Natural killer cell treated with Interleukin-12 subunit alpha and Interleukin-12 subunit beta and Interleukin-15 and Interleukin-18, amount 100 ng/mL, for 72 hours (primary cell): ENCODE data around the gene FETUB. TPM values are rescaled to one million over a fixed set of nuclear protein-coding genes. Genes with fewer than 3 reads are reported as not detected.
"Not testable (repeated sequence)": the region's sequence is repeated elsewhere in the genome, so short reads cannot be mapped to it uniquely, and the experiment has no call there.

Experiments used
- ATAC-seq, 2 donors: fragments of 150-1000 bp; cut with Tn5 transposase in 1 of 2; sonication (Bioruptor Pico), chemical (Tn5 transposase) in 1 of 2; 2 replicates each; pipeline ENCODE4 v1.10.0; 2021
- DNase-seq: peaks from one replicate; pipeline ENCODE4 v3.0.0; 2022; ENCODE audit warnings: low spot score
- H3K27ac Mint-ChIP-seq, 2 donors: 1 replicate in 1 of 2; 2 replicates in 1 of 2; pipeline ENCODE4 v1.8.0; 2022; ENCODE audit warnings: mixed read lengths in 2 of 2, mild to moderate bottlenecking in 1 of 2, moderate library complexity in 1 of 2
- H3K27me3 Mint-ChIP-seq, 2 donors: 1 replicate in 1 of 2; 2 replicates in 1 of 2; pipeline ENCODE4 v1.8.0; 2022; ENCODE audit warnings: mixed read lengths in 2 of 2
- H3K36me3 Mint-ChIP-seq: one replicate; pipeline ENCODE4 v1.8.0; 2022; ENCODE audit warnings: mixed read lengths
- H3K4me1 Mint-ChIP-seq, 2 donors: 1 replicate in 1 of 2; 2 replicates in 1 of 2; pipeline ENCODE4 v1.8.0; 2022; ENCODE audit warnings: low read depth in 2 of 2, mixed read lengths in 2 of 2, mild to moderate bottlenecking in 1 of 2
- H3K4me3 Mint-ChIP-seq: one replicate; pipeline ENCODE4 v1.8.0; 2022; ENCODE audit warnings: mixed read lengths
- H3K9me3 Mint-ChIP-seq: 2 replicates; pipeline ENCODE4 v1.8.0; 2022; ENCODE audit warnings: mixed read lengths
- total RNA-seq, 2 donors: library from RNA; stranded (reverse); gene quantifications; one replicate each; pipeline ENCODE4 v1.2.3, GENCODE V29; 2022

The FETUB gene
- total RNA-seq, 2 donors from 2014 or later: not detected

DNA sequence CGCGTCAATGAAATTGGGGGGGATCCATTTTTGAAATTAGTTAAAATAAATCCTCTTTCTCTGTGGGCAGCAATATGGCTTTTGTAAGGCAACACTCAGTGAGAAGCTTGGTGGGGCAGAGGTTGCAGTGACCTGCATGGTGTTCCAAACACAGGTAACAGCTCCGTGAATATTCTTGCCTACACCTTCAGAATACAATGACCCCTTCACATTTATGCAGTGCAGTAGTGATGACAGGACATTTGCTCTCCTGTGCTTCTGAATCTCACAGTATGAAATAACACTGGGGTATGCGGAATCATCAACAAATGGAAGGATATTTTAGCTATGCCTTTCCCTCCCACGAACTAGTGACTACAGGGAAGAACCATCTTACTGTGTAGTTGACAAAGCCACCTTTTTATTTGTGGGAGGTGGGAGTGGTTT is 20.4 kb upstream of the FETUB start:
- H3K4me3 Mint-ChIP-seq: no peak overlapping the region
- H3K27ac Mint-ChIP-seq: no peak overlapping the region
- no peak for DNase-seq
- peaks cover 9 to 20% of the 10 kb centered on the region in 2 donors for H3K4me1 Mint-ChIP-seq
- peaks cover 35 to 40% of the 10 kb centered on the region in 2 donors for H3K27me3 Mint-ChIP-seq
- no peak for ATAC-seq
- H3K36me3 Mint-ChIP-seq: no peaks in the 10 kb centered on the region
- no peaks in the 10 kb centered on the region for H3K9me3 Mint-ChIP-seq

DNA sequence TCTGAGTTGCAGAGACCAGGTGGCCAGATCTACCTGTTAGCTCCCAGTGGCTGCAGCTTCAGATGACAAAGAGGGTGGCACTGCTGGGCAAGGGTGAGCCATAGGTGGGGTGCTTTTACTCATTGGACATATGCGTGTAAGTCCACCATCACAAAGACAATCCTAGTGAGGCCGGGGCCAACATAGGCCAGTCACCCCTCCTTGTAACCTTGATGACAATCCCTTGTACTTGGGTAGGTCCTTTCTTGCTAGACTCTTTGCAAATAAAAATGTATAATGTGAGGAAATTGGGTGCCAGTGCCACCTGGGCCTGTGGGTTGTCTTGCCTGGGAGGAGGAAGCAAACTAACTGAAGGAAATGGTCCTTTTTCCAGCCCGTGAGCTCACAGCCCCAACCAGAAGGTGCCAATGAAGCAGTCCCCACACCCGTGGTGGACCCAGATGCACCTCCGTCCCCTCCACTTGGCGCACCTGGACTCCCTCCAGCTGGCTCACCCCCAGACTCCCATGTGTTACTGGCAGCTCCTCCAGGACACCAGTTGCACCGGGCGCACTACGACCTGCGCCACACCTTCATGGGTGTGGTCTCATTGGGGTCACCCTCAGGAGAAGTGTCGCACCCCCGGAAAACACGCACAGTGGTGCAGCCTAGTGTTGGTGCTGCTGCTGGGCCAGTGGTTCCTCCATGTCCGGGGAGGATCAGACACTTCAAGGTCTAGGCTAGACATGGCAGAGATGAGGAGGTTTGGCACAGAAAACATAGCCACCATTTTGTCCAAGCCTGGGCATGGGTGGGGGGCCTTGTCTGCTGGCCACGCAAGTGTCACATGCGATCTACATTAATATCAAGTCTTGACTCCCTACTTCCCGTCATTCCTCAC is 19.7 kb upstream of the FETUB start:
- no peaks in the 10 kb centered on the region for H3K9me3 Mint-ChIP-seq
- no peak overlapping the region for H3K4me3 Mint-ChIP-seq
- no peak overlapping the region for H3K27ac Mint-ChIP-seq
- peaks cover 6 to 16% of the 10 kb centered on the region in 2 donors for H3K4me1 Mint-ChIP-seq
- ATAC-seq (no peak), DNase-seq (no peak)
- peaks cover 32 to 36% of the 10 kb centered on the region in 2 donors for H3K27me3 Mint-ChIP-seq
- H3K36me3 Mint-ChIP-seq: no peaks in the 10 kb centered on the region

DNA sequence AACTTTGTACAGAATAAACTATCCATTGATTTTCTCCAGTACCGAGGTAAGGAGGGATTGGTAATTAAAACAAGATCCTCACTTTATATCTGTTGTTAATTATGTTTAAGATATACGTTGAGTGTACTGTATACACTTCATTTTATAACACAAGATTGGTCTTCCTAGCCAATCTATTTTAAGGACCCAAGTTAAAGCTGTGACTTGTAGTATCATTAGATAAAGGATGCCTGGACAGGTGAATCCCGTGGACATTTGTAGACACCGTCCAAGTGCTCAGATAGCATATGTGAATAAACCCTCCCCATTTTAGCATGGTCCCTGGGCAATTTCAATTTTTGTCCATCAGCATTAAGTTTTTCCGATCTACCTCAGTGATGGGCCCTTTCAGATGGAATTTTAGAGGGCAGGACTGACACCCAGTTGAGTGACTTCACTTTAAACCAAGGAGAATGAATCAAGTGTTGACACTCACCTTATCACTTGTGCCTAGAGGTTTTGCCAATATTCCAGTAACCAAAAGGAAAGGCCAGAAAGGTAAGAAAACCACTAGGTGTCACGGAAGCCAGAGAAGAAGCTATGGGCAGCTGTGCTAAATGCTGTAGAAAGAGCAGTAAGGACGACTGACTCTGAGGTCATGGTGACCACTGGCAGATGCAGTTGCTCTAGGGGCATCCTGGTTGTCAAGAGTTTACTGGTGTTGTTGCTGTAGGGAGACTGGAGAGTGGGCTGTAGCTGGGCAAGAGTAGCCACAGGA is 18.1 kb upstream of the FETUB start:
- peaks cover 2 to 7% of the 10 kb centered on the region in 2 donors for H3K4me1 Mint-ChIP-seq
- H3K4me3 Mint-ChIP-seq: no peak overlapping the region

DNA sequence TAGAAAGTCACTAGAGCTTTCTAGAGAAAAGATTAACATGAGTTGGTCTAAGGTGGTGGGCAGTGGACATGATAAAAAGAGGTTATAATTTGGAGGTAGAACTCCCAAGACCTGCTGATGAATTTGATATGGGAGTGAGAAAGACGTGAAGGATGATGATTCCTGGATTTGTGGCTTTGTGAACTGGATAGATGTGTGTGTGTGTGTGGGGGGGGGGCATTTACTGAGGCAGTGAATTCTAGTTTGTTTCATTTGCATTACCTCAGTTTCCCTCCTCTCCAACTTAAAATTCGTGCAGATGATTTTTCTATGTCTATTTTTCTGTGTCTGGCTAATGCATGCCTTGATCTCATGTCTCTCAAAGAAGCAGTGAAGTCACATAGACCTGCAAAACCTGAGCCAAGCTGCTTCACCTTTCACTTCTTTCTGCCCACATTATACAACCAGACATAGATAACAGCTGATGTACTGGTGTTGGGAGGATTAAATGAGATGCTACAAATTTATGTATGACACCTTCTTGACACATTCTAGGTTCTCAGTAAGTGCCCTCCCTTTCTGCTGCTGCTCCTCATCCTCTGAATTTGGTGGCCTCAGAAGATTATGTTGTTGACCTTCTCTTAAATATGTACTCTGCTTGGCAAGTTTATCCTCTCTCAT is 17.4 kb upstream of the FETUB start:
- Mint-ChIP-seq H3K4me1 (no peaks in the 10 kb centered on the region), H3K4me3 (no peak overlapping the region), H3K36me3 (no peaks in the 10 kb centered on the region), H3K27ac (no peak overlapping the region), H3K27me3 (peaks cover 23 to 26% of the 10 kb centered on the region in 2 donors), H3K9me3 (no peaks in the 10 kb centered on the region)
- DNase-seq: no peak
- ATAC-seq: no peak

More for the DNA sequence above, 18.1 kb upstream of the FETUB start:
- ATAC-seq: no peak
- H3K27ac Mint-ChIP-seq: no peak overlapping the region
- peaks cover 27 to 33% of the 10 kb centered on the region in 2 donors for H3K27me3 Mint-ChIP-seq
- no peaks in the 10 kb centered on the region for H3K36me3 Mint-ChIP-seq
- DNase-seq: no peak
- no peaks in the 10 kb centered on the region for H3K9me3 Mint-ChIP-seq

DNA sequence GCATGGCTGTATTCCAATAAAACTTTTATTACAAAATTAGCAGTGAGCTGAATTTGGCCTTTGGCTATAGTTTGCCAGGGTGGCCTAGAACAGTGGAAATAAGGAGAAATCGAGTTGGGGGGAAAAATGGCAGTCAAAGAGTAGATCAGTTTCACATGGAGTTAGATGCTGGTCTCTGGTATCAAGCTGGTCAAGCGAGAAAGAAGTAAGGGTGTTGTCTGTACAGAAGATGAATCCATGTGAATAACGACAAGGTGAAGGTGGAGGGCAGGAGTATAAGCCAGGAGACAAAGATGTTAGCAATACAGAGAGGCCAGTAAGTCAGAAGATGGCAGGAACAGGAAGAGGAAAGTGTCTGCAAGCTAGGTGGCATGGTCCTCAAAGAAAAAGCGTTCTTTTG is 15.6 kb upstream of the FETUB start:
- no peak for DNase-seq
- Mint-ChIP-seq H3K4me1 (no peaks in the 10 kb centered on the region), H3K27me3 (peaks cover 17 to 18% of the 10 kb centered on the region in 2 donors), H3K27ac (no peak overlapping the region), H3K36me3 (no peaks in the 10 kb centered on the region), H3K4me3 (no peak overlapping the region), H3K9me3 (no peaks in the 10 kb centered on the region)
- ATAC-seq: no peak

DNA sequence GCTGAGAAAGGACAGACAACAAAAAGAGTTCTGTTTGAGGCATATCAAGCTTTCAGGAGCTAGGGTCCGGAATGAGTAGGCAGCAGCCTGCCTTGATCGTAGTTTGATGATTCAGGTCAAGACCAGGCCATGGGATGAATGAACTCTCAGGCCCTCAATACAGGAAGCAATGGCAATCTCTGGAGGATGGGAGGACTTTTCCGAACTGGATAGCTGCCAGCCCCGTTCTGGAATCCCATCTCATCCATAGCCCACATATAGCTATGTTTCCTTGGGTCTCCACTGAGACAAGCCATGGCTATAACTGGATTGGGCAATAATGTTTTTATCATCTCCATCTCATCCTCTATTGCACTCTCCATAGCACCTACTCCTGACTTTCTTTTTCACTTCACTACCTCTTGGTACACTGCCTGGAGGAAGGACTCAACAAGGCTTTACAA is 14.6 kb upstream of the FETUB start:
- DNase-seq: no peak
- Mint-ChIP-seq H3K27me3 (peaks cover 22% of the 10 kb centered on the region in 2 donors), H3K4me3 (no peak overlapping the region), H3K36me3 (no peaks in the 10 kb centered on the region), H3K9me3 (no peaks in the 10 kb centered on the region), H3K27ac (no peak overlapping the region), H3K4me1 (no peaks in the 10 kb centered on the region)
- ATAC-seq: no peak

DNA sequence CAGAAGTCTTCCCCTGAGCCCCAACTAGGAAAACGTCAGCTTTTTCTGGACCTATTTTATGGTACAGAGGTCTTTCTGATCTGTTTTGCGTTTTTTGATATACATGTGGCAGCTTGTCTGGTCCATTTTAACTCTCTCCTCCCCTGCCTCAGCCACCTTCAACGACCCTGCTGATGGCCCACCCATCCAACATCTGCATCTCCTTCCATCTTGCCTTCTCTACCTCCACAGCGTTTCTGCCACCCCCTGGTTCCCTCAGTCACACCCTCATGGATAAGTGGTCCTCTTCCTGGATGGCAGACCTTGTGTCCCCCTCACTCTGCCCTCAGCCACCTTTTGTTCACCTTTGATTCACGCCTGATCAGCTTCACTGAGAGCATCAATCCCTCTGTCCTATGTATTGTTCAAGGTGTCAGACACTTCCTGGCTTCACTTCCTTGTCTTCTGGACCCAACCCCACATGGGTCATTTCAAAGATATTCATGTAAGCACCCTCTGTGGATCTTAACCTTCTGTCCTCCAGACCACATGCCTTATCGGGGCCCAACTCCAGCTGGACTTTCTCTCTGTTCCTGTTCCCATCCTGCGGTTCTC is 13.8 kb upstream of the FETUB start:
- DNase-seq: no peak
- Mint-ChIP-seq H3K27ac (no peak overlapping the region), H3K4me1 (no peaks in the 10 kb centered on the region), H3K36me3 (no peaks in the 10 kb centered on the region), H3K27me3 (peaks cover 25 to 28% of the 10 kb centered on the region in 2 donors), H3K9me3 (no peaks in the 10 kb centered on the region), H3K4me3 (no peak overlapping the region)
- no peak for ATAC-seq

DNA sequence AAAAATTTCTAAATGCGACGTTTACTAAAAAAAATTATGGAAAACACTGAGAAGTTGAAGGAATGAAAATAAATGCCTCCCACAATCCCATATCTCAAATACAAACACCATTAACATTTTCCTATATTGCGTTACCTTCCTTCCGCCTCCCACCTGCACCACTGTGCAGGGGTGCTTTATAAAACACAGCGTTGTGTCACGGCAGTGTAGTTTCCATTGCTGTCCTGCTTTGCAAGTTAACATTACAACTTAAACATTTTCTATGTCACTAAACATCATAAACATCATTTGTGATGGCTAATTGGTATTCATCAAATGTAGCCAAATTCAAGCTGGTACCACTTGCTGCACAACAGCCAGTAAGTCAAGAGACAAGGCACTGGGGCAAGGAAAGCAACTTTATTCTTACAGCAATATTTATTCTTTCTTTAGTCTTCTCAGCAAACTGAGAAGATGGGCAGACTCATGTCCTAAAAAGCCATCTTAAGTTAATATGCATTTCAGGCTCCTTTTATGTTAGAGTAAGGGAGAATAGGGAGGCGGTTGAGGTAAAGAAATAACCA is 12.3 kb upstream of the FETUB start:
- Mint-ChIP-seq H3K27ac (no peak overlapping the region), H3K9me3 (no peaks in the 10 kb centered on the region), H3K4me3 (no peak overlapping the region), H3K36me3 (no peaks in the 10 kb centered on the region), H3K27me3 (peaks cover 17 to 20% of the 10 kb centered on the region in 2 donors), H3K4me1 (no peaks in the 10 kb centered on the region)
- DNase-seq (no peak), ATAC-seq (no peak)

DNA sequence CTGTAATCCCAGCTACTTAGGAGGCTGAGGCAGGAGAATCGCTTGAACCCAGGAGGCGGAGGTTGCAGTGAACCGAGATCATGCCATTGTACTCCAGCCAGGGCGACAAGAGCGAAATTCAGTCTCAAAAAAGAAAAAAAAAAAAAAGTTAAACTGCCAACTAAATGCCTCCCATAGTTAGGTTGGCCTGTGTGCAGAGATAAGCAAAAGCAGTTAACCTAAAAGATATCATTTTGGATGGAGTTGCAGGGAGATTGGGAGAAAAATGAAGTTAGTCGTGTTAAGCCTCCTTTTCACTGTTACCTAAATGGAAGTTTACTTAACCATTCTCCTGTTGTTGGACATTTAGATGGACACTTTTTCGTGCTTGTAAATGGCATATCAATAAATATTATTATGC is 11.4 kb upstream of the FETUB start:
- no peaks in the 10 kb centered on the region for H3K4me1 Mint-ChIP-seq
- DNase-seq (no peak), ATAC-seq (no peak)
- H3K4me3 Mint-ChIP-seq: no peak overlapping the region
- no peaks in the 10 kb centered on the region for H3K36me3 Mint-ChIP-seq
- no peaks in the 10 kb centered on the region for H3K9me3 Mint-ChIP-seq
- H3K27me3 Mint-ChIP-seq: peaks cover 12 to 17% of the 10 kb centered on the region in 2 donors
- no peak overlapping the region for H3K27ac Mint-ChIP-seq

DNA sequence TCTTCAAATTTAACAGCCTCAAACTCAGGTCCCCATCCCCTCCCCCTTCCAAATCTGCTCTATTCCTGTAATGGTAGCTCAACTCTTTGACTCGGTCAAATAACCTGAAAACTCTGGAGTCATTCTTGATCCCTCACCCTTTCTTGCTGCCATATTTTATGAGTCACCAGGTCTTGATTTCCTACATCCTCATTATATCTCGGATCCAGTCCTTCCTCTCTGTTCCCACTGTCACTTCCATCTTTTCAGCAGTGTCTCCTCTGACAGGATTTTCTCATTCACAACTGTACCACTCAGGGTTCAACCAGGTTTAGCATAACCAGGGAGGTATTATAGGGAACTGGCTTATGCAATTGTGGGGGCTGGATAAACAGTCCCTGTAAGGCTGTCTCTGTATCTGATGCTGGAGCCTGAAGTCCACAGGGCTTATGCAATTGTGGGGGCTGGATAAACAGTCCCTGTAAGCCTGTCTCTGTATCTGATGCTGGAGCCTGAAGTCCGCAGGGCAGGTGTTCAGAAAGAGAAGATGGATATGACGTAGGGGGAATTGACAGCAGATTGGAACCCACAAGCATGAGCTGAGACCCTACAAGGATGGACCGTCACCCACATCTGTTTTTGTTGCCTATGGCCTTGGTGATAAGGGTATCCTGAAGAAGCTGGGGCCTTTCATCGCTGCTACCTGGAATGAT is 9.1 kb upstream of the FETUB start:
- Mint-ChIP-seq H3K4me1 (no peaks in the 10 kb centered on the region), H3K9me3 (no peaks in the 10 kb centered on the region), H3K27me3 (peaks cover 12 to 22% of the 10 kb centered on the region in 2 donors), H3K4me3 (no peak overlapping the region), H3K27ac (no peak overlapping the region), H3K36me3 (no peaks in the 10 kb centered on the region)
- ATAC-seq: no peak
- no peak for DNase-seq

DNA sequence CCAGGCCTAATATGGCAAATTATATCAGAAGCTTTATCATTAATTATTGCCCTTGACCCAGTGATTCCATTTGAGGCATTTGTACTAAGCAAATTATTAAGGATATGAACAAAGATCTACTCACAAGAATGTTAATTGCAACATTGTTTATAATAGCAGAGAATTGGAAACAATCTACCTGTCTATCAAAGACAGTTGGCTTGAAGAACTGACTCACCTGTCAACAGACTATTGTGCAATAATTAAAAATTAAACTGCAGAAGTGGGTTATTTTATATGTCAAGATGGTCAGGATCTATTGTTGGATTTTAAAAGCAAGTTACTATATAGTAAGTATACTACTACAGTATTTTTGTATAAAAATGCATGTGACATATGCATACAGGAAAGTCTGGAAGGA is 6.7 kb upstream of the FETUB start:
- Mint-ChIP-seq H3K36me3 (no peaks in the 10 kb centered on the region), H3K27me3 (peaks cover 12 to 26% of the 10 kb centered on the region in 2 donors), H3K9me3 (no peaks in the 10 kb centered on the region), H3K4me3 (no peak overlapping the region), H3K27ac (no peak overlapping the region), H3K4me1 (no peaks in the 10 kb centered on the region)
- no peak for ATAC-seq
- no peak for DNase-seq

DNA sequence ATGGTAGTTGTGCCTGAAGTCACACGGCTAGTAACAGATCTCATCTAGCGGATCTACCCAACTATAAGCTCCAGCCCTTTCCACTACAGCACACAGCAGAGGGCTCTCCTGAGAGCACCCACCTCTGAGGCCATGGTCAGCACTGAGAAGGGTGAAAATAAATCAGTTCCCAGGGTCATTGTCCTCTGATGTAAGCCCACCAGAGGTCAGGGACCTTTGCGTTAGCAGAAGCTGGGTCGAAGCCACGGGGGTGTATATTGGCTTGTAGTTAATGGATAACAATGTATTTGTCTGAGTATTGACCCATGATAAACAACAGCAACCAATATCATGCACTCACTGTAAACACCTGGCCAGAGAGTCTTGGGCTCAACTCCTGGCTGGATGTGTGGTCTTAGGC is 6.0 kb upstream of the FETUB start:
- not testable (repeated sequence) for H3K27ac Mint-ChIP-seq, DNase-seq, H3K4me3 Mint-ChIP-seq, H3K36me3 Mint-ChIP-seq, ATAC-seq, H3K9me3 Mint-ChIP-seq, H3K4me1 Mint-ChIP-seq
- H3K27me3 Mint-ChIP-seq: peaks cover 12 to 33% of the 10 kb centered on the region in 2 donors

DNA sequence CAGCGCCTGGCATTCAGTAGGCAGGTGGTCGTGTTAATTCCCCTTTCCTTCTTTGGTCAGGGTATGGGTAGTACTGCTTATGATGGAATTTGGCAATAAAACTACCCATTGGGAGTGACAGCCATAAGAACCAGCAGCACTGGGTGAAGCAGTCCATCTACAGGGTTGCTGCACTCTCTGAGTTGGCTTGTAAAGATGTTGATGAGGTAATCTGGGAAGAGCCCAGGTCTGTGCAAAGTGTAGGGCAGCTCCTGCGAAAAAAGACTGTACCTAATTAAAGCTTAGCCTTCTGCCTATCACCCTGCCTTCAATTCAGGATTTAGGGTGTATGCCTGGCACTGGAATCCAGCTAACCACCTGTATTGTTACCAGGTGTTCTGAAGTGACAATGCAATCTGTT is 4.7 kb upstream of the FETUB start:
- H3K27me3 Mint-ChIP-seq: peaks cover 10 to 32% of the 10 kb centered on the region in 2 donors
- H3K9me3 Mint-ChIP-seq: no peaks in the 10 kb centered on the region
- no peaks in the 10 kb centered on the region for H3K36me3 Mint-ChIP-seq
- ATAC-seq (no peak), DNase-seq (no peak)
- H3K4me3 Mint-ChIP-seq: no peak overlapping the region
- no peak overlapping the region for H3K27ac Mint-ChIP-seq
- H3K4me1 Mint-ChIP-seq: no peaks in the 10 kb centered on the region
